ENCODE measurements around the gene TAF11. TPM values are rescaled to one million over a fixed set of nuclear protein-coding genes. Genes with fewer than 3 reads are reported as not detected.
A peak's percentile ranks its signal among the peaks of the same experiment; 100 is the strongest.

The TAF11 gene
- total and polyA plus RNA-seq, 2 donors (not counting 3 experiments of a cell fraction or from before 2014, with no cell fraction given): 30.7 to 37.1 TPM

- H3K4me2 ChIP-seq (ENCODE audit: insufficient read depth, low read length): no peak overlapping the region
- TF ChIP-seq MYC (IDR thresholded peaks at IDR 0.05; ENCODE audit: low read depth, low read length): no peak
- TF ChIP-seq JUN (IDR thresholded peaks at IDR 0.05; ENCODE audit: borderline replicate concordance, insufficient read depth, insufficient read length, low read depth): no peak
- ChIA-PET POLR2A (no interaction called here), CTCF (interaction anchor here (0.9 kb wide), 1 partner anchor 22 kb away, joined by 4 read pairs; no protein-coding TSS in a partner anchor)
- no peak overlapping the region for H3K4me3 ChIP-seq (replicated peaks in 1 of 3; ENCODE audit: insufficient read depth in 1 of 3, low read depth in 1 of 3, low read length in 3 of 3)
- DNase-seq (ENCODE audit: low read depth, low spot score) (no peak), FAIRE-seq (no peak)
- no peaks in the 10 kb centered on the region for H3K79me2 ChIP-seq (ENCODE audit: control insufficient read depth, insufficient read depth, low read length)
- H3K9me1 ChIP-seq (replicated peaks; ENCODE audit: control insufficient read depth, extremely low read depth, insufficient read depth, low read length): no peaks in the 10 kb centered on the region
- intact Hi-C loops (cut with micrococcal nuclease) (no loop called here), dilution Hi-C loops (cut with MboI; ENCODE audit: extremely low pct_ligation_motif_present, low sequenced_read_pairs) (no loop called here)
- no peak overlapping the region for H2AFZ ChIP-seq (ENCODE audit: low read depth, low read length)
- no peaks in the 10 kb centered on the region for H4K20me1 ChIP-seq (replicated peaks; ENCODE audit: control insufficient read depth, extremely low read depth, insufficient read depth, low read length)
- no peaks in the 10 kb centered on the region for H3K36me3 ChIP-seq (ENCODE audit: control insufficient read depth in 2 of 2, extremely low read depth in 1 of 2, insufficient read depth in 2 of 2, low read length in 2 of 2)
- H3K9me3 ChIP-seq (replicated peaks; ENCODE audit: control insufficient read depth, insufficient read depth, low read length): no peaks in the 10 kb centered on the region
- peak overlapping the region; percentile 34 for H3K27ac ChIP-seq (ENCODE audit: insufficient read depth, low read depth, low read length)
- no peak overlapping the region for H3K9ac ChIP-seq (replicated peaks; ENCODE audit: extremely low read depth, insufficient read depth, low read length)
- no TSS peak for BruUV-seq (replicated peaks)
- H3K4me1 ChIP-seq (ENCODE audit: control insufficient read depth, extremely low read depth, insufficient read depth, low read length): peaks cover 6% of the 10 kb centered on the region
- no peaks in the 10 kb centered on the region for H3K27me3 ChIP-seq (ENCODE audit: control insufficient read depth in 2 of 2, insufficient read depth in 2 of 2, low read length in 2 of 2)
These were observed 32.3 kb upstream of the TAF11 start for GRCh38 chr6:34920097-34920496.

DNA sequence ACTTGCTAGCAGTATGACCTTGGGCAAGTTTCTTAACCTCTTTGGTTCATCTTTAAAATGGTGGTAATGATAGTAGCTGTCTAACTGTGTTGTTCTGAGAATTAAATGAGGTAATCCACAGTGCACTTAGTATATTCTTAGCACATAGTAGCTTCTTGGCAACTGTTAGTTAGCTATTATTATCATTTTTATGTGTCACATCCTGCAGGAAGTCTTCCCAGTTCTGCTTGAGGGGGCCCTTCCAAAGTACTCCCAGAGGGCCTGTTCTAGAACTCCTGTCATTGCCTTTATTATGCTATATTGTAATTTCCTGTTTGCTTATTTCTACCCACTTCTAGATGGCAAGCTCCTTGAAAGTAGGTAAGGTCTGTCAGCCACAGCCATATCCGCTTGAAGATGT lies 31.8 kb upstream of the TAF11 start:
- Histone ChIP-seq H3K27ac (ENCODE audit: insufficient read depth, low read depth, low read length) (peak overlapping the region; percentile 74), H2AFZ (ENCODE audit: low read depth, low read length) (no peak overlapping the region), H3K9ac (replicated peaks; ENCODE audit: extremely low read depth, insufficient read depth, low read length) (no peak overlapping the region), H3K4me2 (ENCODE audit: insufficient read depth, low read length) (peak overlapping the region; percentile 48), H3K27me3 (ENCODE audit: control insufficient read depth in 2 of 2, insufficient read depth in 2 of 2, low read length in 2 of 2) (no peaks in the 10 kb centered on the region), H4K20me1 (replicated peaks; ENCODE audit: control insufficient read depth, extremely low read depth, insufficient read depth, low read length) (no peaks in the 10 kb centered on the region), H3K9me3 (replicated peaks; ENCODE audit: control insufficient read depth, insufficient read depth, low read length) (no peaks in the 10 kb centered on the region), H3K36me3 (ENCODE audit: control insufficient read depth in 2 of 2, extremely low read depth in 1 of 2, insufficient read depth in 2 of 2, low read length in 2 of 2) (no peaks in the 10 kb centered on the region), H3K79me2 (ENCODE audit: control insufficient read depth, insufficient read depth, low read length) (no peaks in the 10 kb centered on the region), H3K9me1 (replicated peaks; ENCODE audit: control insufficient read depth, extremely low read depth, insufficient read depth, low read length) (no peaks in the 10 kb centered on the region), H3K4me1 (ENCODE audit: control insufficient read depth, extremely low read depth, insufficient read depth, low read length) (peaks cover 8% of the 10 kb centered on the region), H3K4me3 (replicated peaks in 1 of 3; ENCODE audit: insufficient read depth in 1 of 3, low read depth in 1 of 3, low read length in 3 of 3) (no peak overlapping the region)
- intact Hi-C loops (cut with micrococcal nuclease) (no loop called here), dilution Hi-C loops (cut with MboI; ENCODE audit: extremely low pct_ligation_motif_present, low sequenced_read_pairs) (no loop called here)
- BruUV-seq (replicated peaks): no TSS peak
- ChIA-PET CTCF (interaction anchor here (0.9 kb wide), 1 partner anchor 22 kb away, joined by 4 read pairs; no protein-coding TSS in a partner anchor), POLR2A (no interaction called here)
- DNase-seq (ENCODE audit: low read depth, low spot score): peak; percentile 58
- peak; percentile 49 for TF ChIP-seq POLR2AphosphoS5 (IDR thresholded peaks at IDR 0.05; ENCODE audit: insufficient read depth, low read depth, low read length)
- TF ChIP-seq, protein P1, sequence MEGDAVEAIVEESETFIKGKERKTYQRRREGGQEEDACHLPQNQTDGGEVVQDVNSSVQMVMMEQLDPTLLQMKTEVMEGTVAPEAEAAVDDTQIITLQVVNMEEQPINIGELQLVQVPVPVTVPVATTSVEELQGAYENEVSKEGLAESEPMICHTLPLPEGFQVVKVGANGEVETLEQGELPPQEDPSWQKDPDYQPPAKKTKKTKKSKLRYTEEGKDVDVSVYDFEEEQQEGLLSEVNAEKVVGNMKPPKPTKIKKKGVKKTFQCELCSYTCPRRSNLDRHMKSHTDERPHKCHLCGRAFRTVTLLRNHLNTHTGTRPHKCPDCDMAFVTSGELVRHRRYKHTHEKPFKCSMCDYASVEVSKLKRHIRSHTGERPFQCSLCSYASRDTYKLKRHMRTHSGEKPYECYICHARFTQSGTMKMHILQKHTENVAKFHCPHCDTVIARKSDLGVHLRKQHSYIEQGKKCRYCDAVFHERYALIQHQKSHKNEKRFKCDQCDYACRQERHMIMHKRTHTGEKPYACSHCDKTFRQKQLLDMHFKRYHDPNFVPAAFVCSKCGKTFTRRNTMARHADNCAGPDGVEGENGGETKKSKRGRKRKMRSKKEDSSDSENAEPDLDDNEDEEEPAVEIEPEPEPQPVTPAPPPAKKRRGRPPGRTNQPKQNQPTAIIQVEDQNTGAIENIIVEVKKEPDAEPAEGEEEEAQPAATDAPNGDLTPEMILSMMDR (IDR thresholded peaks at IDR 0.05; ENCODE audit: extremely low read depth in 1 of 2, insufficient read depth in 1 of 2, low read depth in 1 of 2, low read length in 2 of 2): no peak
- peak; percentile 65 for TF ChIP-seq FOS (IDR thresholded peaks at IDR 0.05; ENCODE audit: borderline replicate concordance, insufficient read depth, low read length)
- TF ChIP-seq JUN (IDR thresholded peaks at IDR 0.05; ENCODE audit: borderline replicate concordance, insufficient read depth, insufficient read length, low read depth): peak; percentile 76
- peak; percentile 47 for FAIRE-seq

Measured in endothelial cell of umbilical vein (primary cell).